Renal cortical epithelial cell (primary cell): ENCODE data around the gene FBLN5. TPM values are rescaled to one million over a fixed set of nuclear protein-coding genes. Genes with fewer than 3 reads are reported as not detected.

Source experiments
- DNase-seq: peaks from one replicate; pipeline ENCODE4 v3.0.0-alpha.2; 2011; ENCODE audit warnings: low read depth
- total RNA-seq: library from RNA; depleted of rRNA; stranded (reverse); fragments of >200 nt; gene quantifications from 2 replicates; pipeline ENCODE4 v1.2.3, GENCODE V29; 2014

Gene FBLN5
- total RNA-seq, result 3.0 TPM in 1 of 2 replicates, not detected in the other

- DNase-seq, result peak; percentile 55
These were observed at the start of gene FBLN5 for GRCh38 chr14:91947475-91948184. Gene FBLN5, minus strand, starts transcription at chr14:91947694. Its CDS starts 465 bp downstream, at chr14:91947229.

- peak; percentile 100 for DNase-seq
These were observed 49.5 kb upstream of the FBLN5 start for GRCh38 chr14:91996948-91997371.

- DNase-seq, result no peak
These were observed 39.7 kb upstream of the FBLN5 start for GRCh38 chr14:91987192-91987591.

- DNase-seq, result no peak
These were observed 38.2 kb upstream of the FBLN5 start for GRCh38 chr14:91985521-91986255.

GRCh38 chr14:91985008-91985407 is 37.5 kb upstream of the FBLN5 start:
- DNase-seq, result peak; percentile 73

- no peak for DNase-seq
These were observed 36.1 kb upstream of the FBLN5 start for GRCh38 chr14:91983588-91983987.

GRCh38 chr14:91980157-91980556 is 32.7 kb upstream of the FBLN5 start:
- DNase-seq, result peak; percentile 97

GRCh38 chr14:91977884-91978283 is 30.4 kb upstream of the FBLN5 start:
- no peak for DNase-seq

- no peak for DNase-seq
These were observed 28.3 kb upstream of the FBLN5 start for GRCh38 chr14:91975763-91976162.

- DNase-seq, result no peak
These were observed 23.8 kb upstream of the FBLN5 start for GRCh38 chr14:91971188-91971778.

- no peak for DNase-seq
These were observed 20.8 kb upstream of the FBLN5 start for GRCh38 chr14:91968280-91968679.

- no peak for DNase-seq
These were observed 17.2 kb upstream of the FBLN5 start for GRCh38 chr14:91964724-91965123.

- DNase-seq, result no peak
These were observed 16.5 kb upstream of the FBLN5 start for GRCh38 chr14:91964011-91964410.

- DNase-seq, result no peak
These were observed 16.0 kb upstream of the FBLN5 start for GRCh38 chr14:91963465-91963864.

GRCh38 chr14:91961297-91962220 is 14.1 kb upstream of the FBLN5 start:
- DNase-seq, result no peak

- DNase-seq, result no peak
These were observed 10.4 kb upstream of the FBLN5 start for GRCh38 chr14:91957876-91958313.

- no peak for DNase-seq
These were observed 9.1 kb upstream of the FBLN5 start for GRCh38 chr14:91956616-91957015.

GRCh38 chr14:91955168-91955567 is 7.7 kb upstream of the FBLN5 start:
- no peak for DNase-seq

- DNase-seq, result no peak
These were observed 5.9 kb upstream of the FBLN5 start for GRCh38 chr14:91953170-91953985.

GRCh38 chr14:91946622-91947474 is 646 bp downstream of the FBLN5 start:
- DNase-seq, result no peak
